GM12878 (cell line): ENCODE data around the gene CD79A. TPM values are rescaled to one million over a fixed set of nuclear protein-coding genes. Genes with fewer than 3 reads are reported as not detected.

Source experiments
- BHLHE40 ChIP-seq, 2 experiments: fragments of 450-650 bp in 1 of 2; IDR thresholded peaks; 2 replicates each; pipeline ENCODE4 v1.6.1; 2011 to 2017; ENCODE audit warnings: low read depth in 2 of 2, borderline replicate concordance in 1 of 2, improper control_type of control experiment in 1 of 2, low read length in 1 of 2, mild to moderate bottlenecking in 1 of 2
- CHD2 ChIP-seq: IDR thresholded peaks from 2 replicates; pipeline ENCODE4 v1.6.1; 2011; ENCODE audit warnings: low read depth, low read length, improper control_type of control experiment, borderline replicate concordance
- EED ChIP-seq: sonication (generic); IDR thresholded peaks from 2 replicates; pipeline ENCODE4 v1.6.1; 2016; ENCODE audit warnings: antibody characterized with exemption, low read depth
- ELK1 ChIP-seq: IDR thresholded peaks from 2 replicates; pipeline ENCODE4 v1.6.1; 2012; ENCODE audit warnings: low read depth, low read length, improper control_type of control experiment
- FOXM1 ChIP-seq: IDR thresholded peaks from 2 replicates; pipeline ENCODE4 v1.6.1; 2012; ENCODE audit warnings: low read depth, mild to moderate bottlenecking, inconsistent platforms, low read length, moderate library complexity
- IKZF1 ChIP-seq: fragments of 450-650 bp; conservative IDR thresholded peaks from 2 replicates; pipeline ENCODE4 v1.6.1; 2017; ENCODE audit warnings: antibody characterized with exemption, mild to moderate bottlenecking
- NFIC ChIP-seq: IDR thresholded peaks from 2 replicates; pipeline ENCODE4 v1.6.1; 2012; ENCODE audit warnings: low read depth, mild to moderate bottlenecking, inconsistent platforms, low read length, moderate library complexity
- PBX3 ChIP-seq: IDR thresholded peaks from 2 replicates; pipeline ENCODE4 v1.6.1; 2011; ENCODE audit warnings: mild to moderate bottlenecking, low read depth, low read length, moderate library complexity; ENCODE audit not compliant: insufficient replicate concordance
- POLR2AphosphoS5 ChIP-seq: IDR thresholded peaks from 2 replicates; pipeline ENCODE4 v1.6.1; 2011; ENCODE audit warnings: mild to moderate bottlenecking, low read length, inconsistent platforms
- POU2F2 ChIP-seq: IDR thresholded peaks from 3 replicates; pipeline ENCODE4 v1.6.1; 2011; ENCODE audit warnings: low read depth, mild to moderate bottlenecking, low read length, borderline replicate concordance
- RCOR1 ChIP-seq: conservative IDR thresholded peaks from 2 replicates; pipeline ENCODE4 v1.6.1; 2012; ENCODE audit warnings: low read depth, low read length, improper control_type of control experiment
- SMAD1 ChIP-seq: fragments of 450-650 bp; IDR thresholded peaks from 2 replicates; pipeline ENCODE4 v1.6.1; 2018; ENCODE audit warnings: mild to moderate bottlenecking, low read depth; ENCODE audit not compliant: partially characterized antibody
- TBL1XR1 ChIP-seq: IDR thresholded peaks from 2 replicates; pipeline ENCODE4 v1.6.1; 2012; ENCODE audit warnings: low read depth, low read length, improper control_type of control experiment
- polyA plus RNA-seq, 11 experiments: library from polyadenylated mRNA; depleted of rRNA in 4 of 11; unstranded in 6 of 11; stranded (reverse) in 5 of 11; fragments of >200 nt; fragmentation: Nextera tagmentation in 4 of 11; fragmentation: Illumina TruSeq in 1 of 11; extraction: Ambion mirVana in 4 of 11; extraction: Trizol in 1 of 11; gene quantifications; 1 replicate in 1 of 11; 2 replicates in 10 of 11; pipeline versions ENCODE4 v1.2.1 to v1.2.3, GENCODE V29; 2011 to 2016; ENCODE audit warnings: inconsistent platforms in 2 of 11, missing spikeins in 2 of 11, low read depth in 1 of 11
- total RNA-seq, 4 experiments: library from RNA; depleted of rRNA in 3 of 4; stranded (reverse); fragments of >200 nt in 3 of 4; fragmentation: Illumina TruSeq in 1 of 4; extraction: Trizol in 1 of 4; gene quantifications; 2 replicates each; pipeline versions ENCODE4 v1.2.1 to v1.2.3, GENCODE V29; 2013 to 2021
- TF ChIP-seq, protein P1 (sequence below): fragments of 450-650 bp; IDR thresholded peaks from 2 replicates; pipeline ENCODE4 v1.6.1; 2017; ENCODE audit warnings: mild to moderate bottlenecking, moderate library complexity
- TF ChIP-seq, protein P2 (sequence below): fragments of 450-650 bp; IDR thresholded peaks from 2 replicates; pipeline ENCODE4 v1.6.1; 2016; ENCODE audit warnings: mild to moderate bottlenecking
- TF ChIP-seq, protein P3 (sequence below): fragments of 450-650 bp; IDR thresholded peaks from 2 replicates; pipeline ENCODE4 v1.6.1; 2017; ENCODE audit warnings: low read depth, mild to moderate bottlenecking, moderate library complexity

The CD79A gene
- total and polyA plus RNA-seq, 10 of the 15 experiments (the other 5 are each of a cell fraction or from before 2014, with no cell fraction given): 38.8 to 414 (median 282) TPM

DNA sequence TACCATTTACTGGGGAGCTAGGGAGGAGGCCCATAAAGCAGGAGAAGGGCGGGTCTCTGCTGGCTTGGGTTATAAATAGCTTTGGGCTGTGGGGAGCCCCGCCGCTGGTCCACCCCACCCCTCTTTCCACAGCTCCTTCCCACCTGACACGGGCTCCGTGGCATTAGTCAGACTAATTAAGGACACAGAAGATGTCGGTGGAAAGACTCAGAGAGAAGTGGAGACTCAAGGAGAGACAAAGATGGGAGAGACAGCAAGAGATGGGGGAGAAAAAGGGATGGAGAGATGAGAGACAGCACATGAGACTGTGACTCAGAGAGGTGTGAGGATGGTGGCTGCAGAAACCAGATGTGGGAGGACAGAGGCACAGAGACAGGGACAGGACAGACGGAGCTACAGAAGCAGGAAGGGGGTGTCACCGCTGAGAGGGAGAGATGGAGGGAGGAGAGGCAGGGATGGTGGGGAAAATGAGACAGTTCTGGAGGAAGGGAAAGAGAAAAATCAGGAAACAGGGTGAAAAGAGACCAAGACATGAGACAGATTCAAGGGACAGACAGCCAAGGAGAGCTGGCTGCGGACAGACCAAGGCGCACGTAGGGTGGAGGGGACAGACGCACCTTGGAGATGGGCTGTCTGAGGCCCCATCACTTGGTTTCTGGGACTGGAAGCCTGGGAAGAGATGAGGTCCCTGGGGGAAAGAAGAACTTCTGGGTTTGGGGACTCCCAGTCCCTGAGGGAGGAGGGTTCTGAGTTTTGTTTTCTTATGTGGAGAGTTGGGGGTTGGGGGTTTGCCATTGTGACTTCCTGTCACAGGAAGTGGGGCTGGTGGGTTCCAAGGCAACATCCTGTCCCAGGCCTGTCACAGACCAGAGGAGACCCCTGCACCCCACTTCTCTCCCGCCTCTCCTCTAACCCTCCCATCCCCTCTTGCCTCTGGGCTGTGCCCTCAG is 10.0 kb downstream of the CD79A start (continued):
- TF ChIP-seq, protein P1, sequence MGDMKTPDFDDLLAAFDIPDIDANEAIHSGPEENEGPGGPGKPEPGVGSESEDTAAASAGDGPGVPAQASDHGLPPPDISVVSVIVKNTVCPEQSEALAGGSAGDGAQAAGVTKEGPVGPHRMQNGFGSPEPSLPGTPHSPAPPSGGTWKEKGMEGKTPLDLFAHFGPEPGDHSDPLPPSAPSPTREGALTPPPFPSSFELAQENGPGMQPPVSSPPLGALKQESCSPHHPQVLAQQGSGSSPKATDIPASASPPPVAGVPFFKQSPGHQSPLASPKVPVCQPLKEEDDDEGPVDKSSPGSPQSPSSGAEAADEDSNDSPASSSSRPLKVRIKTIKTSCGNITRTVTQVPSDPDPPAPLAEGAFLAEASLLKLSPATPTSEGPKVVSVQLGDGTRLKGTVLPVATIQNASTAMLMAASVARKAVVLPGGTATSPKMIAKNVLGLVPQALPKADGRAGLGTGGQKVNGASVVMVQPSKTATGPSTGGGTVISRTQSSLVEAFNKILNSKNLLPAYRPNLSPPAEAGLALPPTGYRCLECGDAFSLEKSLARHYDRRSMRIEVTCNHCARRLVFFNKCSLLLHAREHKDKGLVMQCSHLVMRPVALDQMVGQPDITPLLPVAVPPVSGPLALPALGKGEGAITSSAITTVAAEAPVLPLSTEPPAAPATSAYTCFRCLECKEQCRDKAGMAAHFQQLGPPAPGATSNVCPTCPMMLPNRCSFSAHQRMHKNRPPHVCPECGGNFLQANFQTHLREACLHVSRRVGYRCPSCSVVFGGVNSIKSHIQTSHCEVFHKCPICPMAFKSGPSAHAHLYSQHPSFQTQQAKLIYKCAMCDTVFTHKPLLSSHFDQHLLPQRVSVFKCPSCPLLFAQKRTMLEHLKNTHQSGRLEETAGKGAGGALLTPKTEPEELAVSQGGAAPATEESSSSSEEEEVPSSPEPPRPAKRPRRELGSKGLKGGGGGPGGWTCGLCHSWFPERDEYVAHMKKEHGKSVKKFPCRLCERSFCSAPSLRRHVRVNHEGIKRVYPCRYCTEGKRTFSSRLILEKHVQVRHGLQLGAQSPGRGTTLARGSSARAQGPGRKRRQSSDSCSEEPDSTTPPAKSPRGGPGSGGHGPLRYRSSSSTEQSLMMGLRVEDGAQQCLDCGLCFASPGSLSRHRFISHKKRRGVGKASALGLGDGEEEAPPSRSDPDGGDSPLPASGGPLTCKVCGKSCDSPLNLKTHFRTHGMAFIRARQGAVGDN: peak; percentile 61; the same call in 1 of the 2 replicates
- TF ChIP-seq, protein P2, sequence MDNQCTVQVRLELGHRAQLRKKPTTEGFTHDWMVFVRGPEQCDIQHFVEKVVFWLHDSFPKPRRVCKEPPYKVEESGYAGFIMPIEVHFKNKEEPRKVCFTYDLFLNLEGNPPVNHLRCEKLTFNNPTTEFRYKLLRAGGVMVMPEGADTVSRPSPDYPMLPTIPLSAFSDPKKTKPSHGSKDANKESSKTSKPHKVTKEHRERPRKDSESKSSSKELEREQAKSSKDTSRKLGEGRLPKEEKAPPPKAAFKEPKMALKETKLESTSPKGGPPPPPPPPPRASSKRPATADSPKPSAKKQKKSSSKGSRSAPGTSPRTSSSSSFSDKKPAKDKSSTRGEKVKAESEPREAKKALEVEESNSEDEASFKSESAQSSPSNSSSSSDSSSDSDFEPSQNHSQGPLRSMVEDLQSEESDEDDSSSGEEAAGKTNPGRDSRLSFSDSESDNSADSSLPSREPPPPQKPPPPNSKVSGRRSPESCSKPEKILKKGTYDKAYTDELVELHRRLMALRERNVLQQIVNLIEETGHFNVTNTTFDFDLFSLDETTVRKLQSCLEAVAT: peak; percentile 88
- no peak for TF ChIP-seq RCOR1
- TF ChIP-seq NFIC: 0 out of 2 replicates have a peak, but pooled peaks have one; percentile 70
- TF ChIP-seq ELK1: 0 out of 2 replicates have a peak, but pooled peaks have one; percentile 7
- peak; percentile 83 for TF ChIP-seq POLR2AphosphoS5
- 0 out of 2 replicates have a peak, but pooled peaks have one; percentile 46 for TF ChIP-seq FOXM1
- TF ChIP-seq CHD2: peak; percentile 70
- TF ChIP-seq SMAD1: peak; percentile 64
- TF ChIP-seq TBL1XR1: peak; percentile 16; the same call in 1 of the 2 replicates
- 0 out of 3 replicates have a peak, but pooled peaks have one; percentile 55 for TF ChIP-seq POU2F2
- TF ChIP-seq IKZF1: peak; percentile 65
- no peak; the same call in 1 of the 2 replicates for TF ChIP-seq EED
- TF ChIP-seq PBX3: peak; percentile 12
- TF ChIP-seq, protein P3, sequence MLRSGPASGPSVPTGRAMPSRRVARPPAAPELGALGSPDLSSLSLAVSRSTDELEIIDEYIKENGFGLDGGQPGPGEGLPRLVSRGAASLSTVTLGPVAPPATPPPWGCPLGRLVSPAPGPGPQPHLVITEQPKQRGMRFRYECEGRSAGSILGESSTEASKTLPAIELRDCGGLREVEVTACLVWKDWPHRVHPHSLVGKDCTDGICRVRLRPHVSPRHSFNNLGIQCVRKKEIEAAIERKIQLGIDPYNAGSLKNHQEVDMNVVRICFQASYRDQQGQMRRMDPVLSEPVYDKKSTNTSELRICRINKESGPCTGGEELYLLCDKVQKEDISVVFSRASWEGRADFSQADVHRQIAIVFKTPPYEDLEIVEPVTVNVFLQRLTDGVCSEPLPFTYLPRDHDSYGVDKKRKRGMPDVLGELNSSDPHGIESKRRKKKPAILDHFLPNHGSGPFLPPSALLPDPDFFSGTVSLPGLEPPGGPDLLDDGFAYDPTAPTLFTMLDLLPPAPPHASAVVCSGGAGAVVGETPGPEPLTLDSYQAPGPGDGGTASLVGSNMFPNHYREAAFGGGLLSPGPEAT: peak; percentile 80
- peak; percentile 9 to 48; a peak in 1 of 4 replicates for TF ChIP-seq BHLHE40 (IDR thresholded peaks at IDR 0.05; ENCODE audit: borderline replicate concordance in 1 of 2, low read depth in 2 of 2, low read length in 1 of 2)
